ENCODE results near the gene CNTNAP5.

Gene CNTNAP5

GRCh38 chr2:124161542-124161941 is 136.5 kb downstream of the CNTNAP5 start:
- no peak for DNase-seq

DNA sequence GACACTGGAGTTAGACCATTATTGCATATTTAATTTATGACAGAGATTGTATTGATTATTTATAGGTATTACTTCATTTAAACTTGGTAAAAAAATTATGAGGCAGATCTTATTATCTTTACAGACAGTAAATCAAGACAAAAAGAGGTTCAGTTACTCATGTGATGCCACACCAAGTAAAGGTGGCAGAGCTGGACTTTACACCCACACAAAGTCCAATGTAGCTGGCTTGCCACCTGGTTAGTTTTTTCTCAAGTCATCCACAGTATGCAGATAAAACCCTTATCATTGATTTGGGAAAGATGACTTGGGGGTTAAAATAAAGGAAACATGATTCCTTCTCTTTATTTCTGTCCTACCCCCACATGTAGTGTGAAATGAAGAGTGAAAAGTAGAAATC is 137.2 kb downstream of the CNTNAP5 start:
- no peak for DNase-seq

DNA sequence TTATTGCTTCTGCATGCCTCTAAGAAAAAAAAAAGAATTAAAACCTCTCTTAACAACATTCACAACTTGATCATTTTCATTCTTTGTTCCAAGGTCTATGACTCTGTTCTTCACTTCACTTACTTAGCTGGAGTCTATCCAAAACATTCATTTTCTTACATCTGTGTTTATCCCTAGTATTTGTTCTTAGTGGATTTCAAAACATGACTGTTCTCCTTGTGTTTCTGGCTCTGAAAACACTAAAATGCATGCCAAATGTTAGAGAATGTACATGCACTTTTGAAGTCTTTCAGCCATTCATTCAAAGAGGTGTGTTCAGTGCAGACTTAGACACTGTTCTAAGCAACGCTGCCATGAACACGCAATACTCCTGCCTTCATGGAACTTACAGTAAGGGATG is 138.8 kb downstream of the CNTNAP5 start:
- DNase-seq: no peak

GRCh38 chr2:124165698-124166097 is 140.6 kb downstream of the CNTNAP5 start:
- no peak for DNase-seq

GRCh38 chr2:124171472-124172063 is 146.5 kb downstream of the CNTNAP5 start:
- no peak for DNase-seq

DNA sequence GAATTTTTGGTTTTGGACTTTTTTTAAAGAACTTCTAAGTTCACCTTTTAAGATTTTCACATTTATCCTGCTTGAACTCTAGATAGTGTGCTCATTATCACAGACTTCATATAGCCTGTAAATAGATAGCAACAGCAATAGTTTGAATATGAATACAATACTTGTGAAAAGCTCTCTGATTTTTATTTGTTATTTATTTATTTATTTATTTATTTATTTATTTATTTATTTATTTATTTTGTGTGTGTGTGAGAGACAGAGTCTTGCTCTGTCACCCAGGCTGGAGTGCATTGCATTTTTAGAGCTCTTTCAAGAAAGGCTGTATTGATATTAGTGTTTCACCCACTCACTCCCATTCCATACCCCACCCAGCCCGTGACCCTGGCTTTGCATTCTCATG is 153.6 kb downstream of the CNTNAP5 start:
- DNase-seq: no peak

DNA sequence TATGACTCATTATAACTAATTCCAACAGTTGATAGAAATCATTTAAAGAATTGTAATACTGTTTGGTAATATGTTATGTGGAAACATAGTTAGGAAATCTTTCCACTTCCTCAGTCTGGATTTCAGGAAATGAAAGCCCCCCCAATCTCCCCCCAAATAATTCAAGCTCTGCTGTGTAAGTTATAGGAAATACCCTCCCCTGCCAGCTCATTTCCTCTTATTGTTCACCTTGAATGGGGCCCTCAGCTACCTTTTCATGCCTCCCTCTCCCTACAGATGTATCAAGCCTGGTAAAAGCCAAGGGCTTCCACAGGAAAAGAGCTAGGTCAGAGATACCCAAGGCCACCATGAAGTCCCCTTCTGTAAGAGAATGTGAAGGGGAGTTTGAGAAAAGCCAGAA is 155.5 kb downstream of the CNTNAP5 start:
- no peak for DNase-seq

DNA sequence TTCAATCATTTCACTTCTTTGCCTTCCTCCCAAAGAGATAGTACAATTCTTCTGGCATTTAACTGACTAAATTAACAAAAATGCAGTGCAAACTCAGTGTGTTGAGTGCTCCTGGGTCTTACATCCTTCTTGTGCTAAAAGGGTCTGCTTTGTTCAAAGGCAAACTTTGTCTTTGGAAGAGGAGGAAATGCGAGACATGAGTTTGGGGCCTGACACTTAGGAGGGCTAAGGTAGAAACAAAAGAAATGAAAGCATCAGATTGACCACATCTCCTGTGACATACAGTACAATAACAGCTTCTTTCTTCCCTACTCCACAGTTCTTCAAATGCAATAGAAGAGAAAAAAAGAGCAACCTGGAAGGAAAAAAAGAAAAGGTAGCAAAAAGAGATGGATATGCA is 161.7 kb downstream of the CNTNAP5 start:
- no peak for DNase-seq

- DNase-seq: no peak
Observed at GRCh38 chr2:124187948-124188347, 162.9 kb downstream of the CNTNAP5 start.

- no peak for DNase-seq
Observed at GRCh38 chr2:124193706-124194105, 168.6 kb downstream of the CNTNAP5 start.

DNA sequence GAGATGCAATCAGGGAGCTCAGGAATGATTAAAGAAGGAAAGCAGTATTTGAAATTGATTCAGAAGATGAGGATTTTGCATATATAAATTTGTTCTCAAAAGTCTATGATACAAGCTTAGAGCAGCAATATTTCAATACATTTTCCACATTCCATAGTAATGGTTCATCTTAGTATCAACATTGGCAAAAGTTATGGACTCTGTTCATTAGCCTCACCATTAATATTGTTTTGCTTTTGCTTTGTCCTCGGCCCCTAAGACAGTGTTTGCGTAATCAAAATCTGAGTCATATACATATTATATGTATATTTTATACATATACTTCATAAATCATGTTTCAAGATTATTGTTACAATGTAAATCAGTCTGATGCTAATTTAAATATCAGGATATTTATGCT is 176.6 kb downstream of the CNTNAP5 start:
- no peak for DNase-seq

- DNase-seq: no peak
Observed at GRCh38 chr2:124209441-124209840, 184.4 kb downstream of the CNTNAP5 start.

DNA sequence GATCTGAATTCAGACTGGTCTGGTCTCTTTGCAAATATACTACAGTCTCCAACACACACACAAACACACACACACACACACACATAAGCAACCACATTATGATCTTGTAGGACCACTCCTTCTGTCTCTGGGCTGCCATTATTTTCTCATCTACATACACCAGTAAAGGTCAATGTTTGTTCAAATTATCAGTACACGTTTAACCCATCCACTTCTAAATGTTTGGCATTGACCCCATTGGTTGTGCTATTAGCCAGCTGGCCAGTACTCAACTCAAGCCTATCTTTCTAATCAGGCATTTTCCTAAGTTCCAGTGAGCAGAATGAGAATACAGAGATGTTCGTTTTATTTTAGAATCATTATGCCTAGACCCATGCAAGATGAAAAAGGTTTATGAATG is 186.4 kb downstream of the CNTNAP5 start:
- no peak for DNase-seq

DNA sequence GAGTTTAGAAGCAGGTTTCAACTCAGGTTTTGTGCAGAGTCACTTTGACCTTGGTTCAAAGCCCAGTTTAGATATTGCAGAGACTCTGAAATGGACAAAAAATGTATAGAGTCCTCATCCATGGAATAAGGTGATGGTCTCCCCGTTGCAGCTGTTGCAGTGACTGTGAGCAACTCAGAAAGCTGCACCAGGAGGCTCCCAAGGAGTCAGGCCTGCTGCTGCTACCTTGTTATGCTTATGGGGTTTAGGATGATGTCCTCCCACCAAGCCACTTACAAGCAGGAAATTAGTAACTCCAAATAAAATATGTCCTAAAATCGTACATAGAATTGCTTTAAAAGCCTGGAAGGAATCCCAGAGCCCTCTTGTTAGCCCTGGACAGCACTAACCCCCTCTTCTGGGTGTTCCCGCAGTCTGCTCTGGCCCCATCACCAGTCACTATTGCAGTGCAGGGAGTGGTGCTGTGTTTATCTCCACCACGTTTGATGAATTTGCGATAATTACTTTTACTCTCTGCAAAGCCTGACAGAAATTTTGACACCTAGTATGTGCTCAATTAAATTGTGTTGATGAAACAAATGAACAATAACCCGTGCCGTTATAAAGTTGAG is 189.0 kb downstream of the CNTNAP5 start:
- no peak for DNase-seq

GRCh38 chr2:124246170-124246569 is 221.1 kb downstream of the CNTNAP5 start:
- no peak for DNase-seq

GRCh38 chr2:124248386-124248785 is 223.3 kb downstream of the CNTNAP5 start:
- no peak for DNase-seq

GRCh38 chr2:124250433-124250832 is 225.3 kb downstream of the CNTNAP5 start:
- no peak for DNase-seq

GRCh38 chr2:124254621-124255020 is 229.5 kb downstream of the CNTNAP5 start:
- no peak for DNase-seq

GRCh38 chr2:124257120-124257519 is 232.0 kb downstream of the CNTNAP5 start:
- no peak for DNase-seq

DNA sequence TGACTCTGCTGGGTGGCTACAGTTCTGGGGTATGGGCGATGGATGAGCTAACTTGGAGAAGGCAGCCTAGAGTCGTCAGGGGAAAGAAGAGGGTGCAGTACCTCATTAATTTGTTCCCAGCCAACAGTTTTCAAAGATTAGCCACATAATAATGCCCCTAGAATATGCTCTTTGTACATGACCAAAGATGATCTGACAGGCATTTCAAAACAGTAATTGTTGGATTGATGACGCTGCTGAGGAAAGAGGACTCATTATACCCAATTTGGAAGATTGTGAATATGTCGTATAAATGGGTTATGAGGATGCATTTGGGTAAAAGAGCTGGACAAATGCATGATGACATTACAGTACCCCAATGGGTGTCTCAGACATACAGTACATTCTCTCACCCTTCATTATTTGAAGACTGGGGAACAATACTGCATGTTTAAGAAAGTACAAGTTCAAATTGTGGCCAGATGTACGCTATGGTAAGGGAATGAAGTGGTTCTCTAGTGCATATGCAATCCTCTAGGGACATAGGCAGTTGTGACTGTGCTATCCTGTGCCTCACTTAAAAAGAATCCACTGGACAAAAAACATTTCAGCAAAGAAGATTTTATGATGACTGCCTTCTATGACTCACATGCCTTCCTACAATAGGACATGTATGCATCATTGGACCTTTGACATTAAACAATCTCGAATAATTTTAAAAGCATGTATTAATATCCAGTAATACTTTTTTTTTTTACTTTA is 233.2 kb downstream of the CNTNAP5 start:
- no peak for DNase-seq

GRCh38 chr2:124261456-124261855 is 236.4 kb downstream of the CNTNAP5 start:
- DNase-seq: no peak

GRCh38 chr2:124264551-124265091 is 239.5 kb downstream of the CNTNAP5 start:
- DNase-seq: no peak

DNA sequence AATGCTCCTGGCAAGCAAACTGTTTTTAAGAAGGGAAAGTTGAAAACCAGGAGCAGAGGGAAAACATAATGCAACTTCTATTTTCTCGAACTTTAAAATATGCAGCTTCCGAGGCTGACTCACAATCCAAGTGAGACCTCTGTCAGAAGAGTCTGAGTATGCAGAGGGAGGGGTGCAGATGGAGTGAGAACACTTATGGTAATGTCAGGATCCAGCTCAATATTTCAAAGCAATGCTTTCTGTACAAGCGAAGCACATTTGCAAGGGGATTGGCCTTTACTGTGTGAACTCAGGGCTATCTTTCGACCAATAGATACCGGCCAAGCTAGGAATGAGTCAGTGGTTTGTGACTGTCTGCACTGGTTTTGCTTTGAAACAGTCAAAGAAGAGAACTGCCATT is 242.7 kb downstream of the CNTNAP5 start:
- DNase-seq: no peak

- no peak for DNase-seq
Observed at GRCh38 chr2:124269348-124269747, 244.3 kb downstream of the CNTNAP5 start.

Measured in SW 1271 (cell line).